Effector memory CD4-positive, alpha-beta T cell (primary cell): ENCODE results near the gene TCF20.

Experiments
- DNase-seq, 3 donors: peaks; one replicate each; pipeline ENCODE4 v3.0.0-alpha.2; 2020
- H3K27ac ChIP-seq: 2 replicates; pipeline ENCODE4 v1.7.0; 2013; ENCODE audit warnings: mild to moderate bottlenecking, low read length, moderate library complexity; ENCODE audit not compliant: insufficient read depth, poor library complexity, severe bottlenecking
- H3K27me3 ChIP-seq: replicated peaks from 2 replicates; pipeline ENCODE4 v1.7.0; 2013; ENCODE audit warnings: mild to moderate bottlenecking, low read length; ENCODE audit not compliant: insufficient read depth, control insufficient read depth, poor library complexity, severe bottlenecking
- H3K36me3 ChIP-seq: 2 replicates; pipeline ENCODE4 v1.7.0; 2013; ENCODE audit warnings: mild to moderate bottlenecking, low read length, moderate library complexity; ENCODE audit not compliant: control insufficient read depth, insufficient read depth
- H3K4me1 ChIP-seq: 2 replicates; pipeline ENCODE4 v1.7.0; 2013; ENCODE audit warnings: low read length, mild to moderate bottlenecking; ENCODE audit not compliant: control insufficient read depth, insufficient read depth, poor library complexity, severe bottlenecking
- H3K4me3 ChIP-seq: 2 replicates; pipeline ENCODE4 v1.7.0; 2013; ENCODE audit warnings: low read length, low read depth, mild to moderate bottlenecking; ENCODE audit not compliant: insufficient read depth, poor library complexity, severe bottlenecking
- H3K9me3 ChIP-seq: 2 replicates; pipeline ENCODE4 v1.7.0; 2013; ENCODE audit warnings: mild to moderate bottlenecking, low read length, moderate library complexity; ENCODE audit not compliant: control insufficient read depth
- total RNA-seq, 3 donors: gene quantifications; one replicate each; lab custom pipeline; 2026; lab: John Stamatoyannopoulos, UW

Gene TCF20
- total RNA-seq = 188 to 203 (median 197) reads per million in 3 donors

- Histone ChIP-seq H3K27ac (peak within 1 kb of the TSS; percentile 86), H3K4me1 (peaks cover 13% of the 10 kb centered on the region), H3K9me3 (no peaks in the 10 kb centered on the region), H3K4me3 (peak within 1 kb of the TSS; percentile 97), H3K27me3 (no peaks in the 10 kb centered on the region), H3K36me3 (no peaks in the 10 kb centered on the region)
- peak; percentile 67 to 76 (median 71) for DNase-seq
These were observed at the start of gene TCF20 for GRCh38 chr22:42270510-42271190. Gene TCF20 (minus strand): TSS chr22:42270653. CDS start chr22:42215305, 55,348 bp downstream.

GRCh38 chr22:42319386-42319785 is 48.9 kb upstream of the TCF20 start:
- H3K27me3 ChIP-seq = no peaks in the 10 kb centered on the region

DNA sequence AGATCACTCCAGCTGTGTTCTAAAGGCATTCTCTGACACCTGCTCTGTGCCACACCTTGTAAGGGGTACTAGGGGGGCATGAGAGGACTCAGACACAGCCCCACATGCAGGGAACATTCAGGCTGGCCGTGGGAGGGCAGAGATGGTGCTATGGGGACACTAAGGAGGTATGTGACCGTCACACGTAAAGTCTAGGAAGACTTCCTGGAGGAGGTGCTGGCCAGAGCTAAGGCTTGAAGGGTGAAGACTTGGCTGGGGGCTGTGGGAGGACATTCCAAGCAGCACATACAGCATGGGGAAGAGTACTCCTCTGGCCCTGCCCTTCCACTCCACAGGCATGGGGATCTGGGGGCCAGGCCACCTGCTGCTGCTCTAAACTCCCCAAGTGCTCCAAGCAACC is 48.5 kb upstream of the TCF20 start:
- Histone ChIP-seq H3K27ac (no peak overlapping the region), H3K36me3 (no peaks in the 10 kb centered on the region), H3K27me3 (no peaks in the 10 kb centered on the region), H3K4me3 (no peak overlapping the region), H3K4me1 (peaks cover 6% of the 10 kb centered on the region), H3K9me3 (no peaks in the 10 kb centered on the region)
- DNase-seq = no peak

More at GRCh38 chr22:42319386-42319785, 48.9 kb upstream of the TCF20 start:
- no peaks in the 10 kb centered on the region for H3K9me3 ChIP-seq
- H3K36me3 ChIP-seq = no peaks in the 10 kb centered on the region
- no peak for DNase-seq
- no peak overlapping the region for H3K4me3 ChIP-seq
- H3K4me1 ChIP-seq = peaks cover 2% of the 10 kb centered on the region
- no peak overlapping the region for H3K27ac ChIP-seq

GRCh38 chr22:42317691-42318547 is 47.5 kb upstream of the TCF20 start:
- no peak overlapping the region for H3K27ac ChIP-seq
- no peak overlapping the region for H3K4me3 ChIP-seq
- no peaks in the 10 kb centered on the region for H3K36me3 ChIP-seq
- no peaks in the 10 kb centered on the region for H3K27me3 ChIP-seq
- DNase-seq = no peak
- no peaks in the 10 kb centered on the region for H3K9me3 ChIP-seq
- peaks cover 17% of the 10 kb centered on the region for H3K4me1 ChIP-seq

DNA sequence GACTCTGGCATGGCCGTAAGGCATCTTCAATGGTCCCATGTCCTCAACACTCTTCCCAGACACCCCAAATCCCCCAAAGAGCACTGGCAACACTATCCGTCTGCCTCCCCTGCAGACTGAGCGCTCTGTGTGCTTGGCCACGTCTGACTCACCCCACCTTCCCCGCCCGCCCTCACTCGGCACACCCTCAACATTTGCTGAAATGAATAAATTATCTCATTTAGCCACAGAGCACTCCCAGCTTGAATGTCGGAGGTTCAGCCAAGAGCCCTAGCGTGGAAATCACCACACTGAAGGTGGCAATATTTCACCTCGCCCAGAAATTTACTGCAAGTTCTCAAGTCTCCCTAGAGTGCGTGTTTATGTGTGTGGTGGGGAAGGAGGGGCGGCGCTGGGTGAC is 46.6 kb upstream of the TCF20 start:
- Histone ChIP-seq H3K9me3 (no peaks in the 10 kb centered on the region), H3K27ac (no peak overlapping the region), H3K4me3 (no peak overlapping the region), H3K27me3 (no peaks in the 10 kb centered on the region), H3K4me1 (peaks cover 20% of the 10 kb centered on the region), H3K36me3 (no peaks in the 10 kb centered on the region)
- peak; percentile 19 to 59 (median 25) for DNase-seq

DNA sequence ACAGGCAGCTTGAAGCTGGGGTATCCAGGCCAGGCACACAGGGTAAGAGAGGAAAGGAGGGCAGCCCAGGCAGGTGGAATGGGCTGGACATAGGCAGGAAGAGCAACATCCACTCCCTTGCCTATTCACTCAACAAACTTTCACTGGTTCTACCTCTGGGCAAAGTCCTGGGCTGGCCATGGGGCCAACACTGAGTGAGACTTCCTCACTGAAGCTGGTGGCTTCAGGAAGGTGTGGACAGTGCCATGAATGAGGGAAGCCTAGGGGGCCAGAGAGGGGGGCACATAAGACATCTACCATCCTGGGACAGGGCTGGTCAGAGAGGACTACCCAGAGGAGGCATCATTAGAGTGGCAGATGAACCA is 44.9 kb upstream of the TCF20 start:
- no peak overlapping the region for H3K27ac ChIP-seq
- no peak overlapping the region for H3K4me3 ChIP-seq
- peaks cover 20% of the 10 kb centered on the region for H3K4me1 ChIP-seq
- no peaks in the 10 kb centered on the region for H3K36me3 ChIP-seq
- H3K27me3 ChIP-seq = no peaks in the 10 kb centered on the region
- no peak for DNase-seq
- H3K9me3 ChIP-seq = no peaks in the 10 kb centered on the region

DNA sequence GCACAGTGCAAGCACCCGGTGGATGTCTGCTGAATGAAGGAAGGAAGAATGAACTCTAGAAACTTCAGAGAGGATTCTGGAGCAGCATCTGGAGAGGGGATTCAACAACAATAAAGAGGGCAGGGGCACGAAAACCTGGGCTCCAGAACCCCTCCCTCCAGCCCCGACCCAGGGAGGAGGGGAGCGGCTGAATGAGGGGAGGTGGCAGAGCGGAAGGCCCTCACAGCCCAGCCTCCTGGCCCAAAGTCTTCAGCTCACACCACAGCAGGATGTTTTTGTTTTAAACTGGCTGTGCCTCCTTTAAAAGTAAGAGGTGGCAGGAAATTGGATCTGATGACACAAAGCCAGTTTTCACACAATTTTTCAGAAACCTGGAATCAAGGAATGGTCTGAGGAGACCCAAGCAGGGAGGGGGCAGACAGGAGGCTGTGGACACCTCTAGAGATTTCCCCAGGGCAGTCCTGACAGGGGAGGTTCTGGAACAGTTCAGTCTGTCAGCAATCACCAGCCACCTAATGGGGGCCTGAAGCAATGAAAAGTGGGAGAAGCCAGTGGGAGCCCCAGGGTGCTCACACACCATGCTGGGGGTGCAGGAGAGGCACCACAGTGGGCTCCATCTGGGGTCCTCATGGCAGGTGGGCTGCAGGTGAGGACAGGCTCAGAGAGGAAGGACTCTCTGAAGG is 44.4 kb upstream of the TCF20 start:
- Histone ChIP-seq H3K4me1 (peaks cover 20% of the 10 kb centered on the region), H3K4me3 (no peak overlapping the region), H3K36me3 (no peaks in the 10 kb centered on the region), H3K9me3 (no peaks in the 10 kb centered on the region), H3K27ac (no peak overlapping the region), H3K27me3 (no peaks in the 10 kb centered on the region)
- no peak for DNase-seq

GRCh38 chr22:42313804-42314581 is 43.5 kb upstream of the TCF20 start:
- H3K36me3 ChIP-seq = no peaks in the 10 kb centered on the region
- no peak overlapping the region for H3K27ac ChIP-seq
- peak in 2 of 3 donors; percentile 14 to 16 for DNase-seq
- peaks cover 20% of the 10 kb centered on the region for H3K4me1 ChIP-seq
- H3K4me3 ChIP-seq = no peak overlapping the region
- H3K9me3 ChIP-seq = no peaks in the 10 kb centered on the region
- no peaks in the 10 kb centered on the region for H3K27me3 ChIP-seq

GRCh38 chr22:42313204-42313603 is 42.8 kb upstream of the TCF20 start:
- Histone ChIP-seq H3K27ac (no peak overlapping the region), H3K27me3 (no peaks in the 10 kb centered on the region), H3K4me1 (peaks cover 26% of the 10 kb centered on the region), H3K4me3 (no peak overlapping the region), H3K36me3 (no peaks in the 10 kb centered on the region), H3K9me3 (no peaks in the 10 kb centered on the region)
- no peak for DNase-seq
